MM.1S (cell line): Measurements from ENCODE around the gene CCDC30.

Experiments used
- DNase-seq: peaks from one replicate; pipeline ENCODE4 v3.0.0-alpha.2; 2015
- H2AFZ ChIP-seq: fragments of 300-600 bp; sonication (generic); 2 replicates; pipeline ENCODE4 v1.6.0; 2016; ENCODE audit warnings: antibody characterized with exemption, low read length
- H3F3A ChIP-seq: fragments of 300-600 bp; sonication (generic); 2 replicates; pipeline ENCODE4 v1.6.1; 2016; ENCODE audit warnings: mild to moderate bottlenecking, antibody characterized with exemption, low read length, moderate library complexity, mixed read lengths; ENCODE audit not compliant: insufficient read depth
- H3K27ac ChIP-seq: fragments of 300-600 bp; sonication (generic); 2 replicates; pipeline ENCODE4 v1.5.1; 2016; ENCODE audit warnings: mild to moderate bottlenecking, low read length
- H3K27me3 ChIP-seq: fragments of 300-600 bp; sonication (generic); replicated peaks from 2 replicates; pipeline ENCODE4 v1.6.0; 2016; ENCODE audit warnings: low read length; ENCODE audit not compliant: insufficient read depth
- H3K36me3 ChIP-seq: fragments of 300-600 bp; sonication (generic); replicated peaks from 2 replicates; pipeline ENCODE4 v1.6.1; 2016; ENCODE audit warnings: mild to moderate bottlenecking, low read length, mixed read lengths; ENCODE audit not compliant: insufficient read depth
- H3K4me1 ChIP-seq: fragments of 300-600 bp; sonication (generic); 2 replicates; pipeline ENCODE4 v1.6.1; 2016; ENCODE audit warnings: low read length, mixed read lengths
- H3K4me2 ChIP-seq: fragments of 300-600 bp; sonication (generic); 2 replicates; pipeline ENCODE4 v1.6.0; 2016; ENCODE audit warnings: low read depth, low read length
- H3K4me3 ChIP-seq: fragments of 300-600 bp; sonication (generic); 2 replicates; pipeline ENCODE4 v1.5.1; 2016; ENCODE audit warnings: low read length, mixed read lengths
- H3K79me2 ChIP-seq: fragments of 300-600 bp; sonication (generic); 2 replicates; pipeline ENCODE4 v1.6.1; 2016; ENCODE audit warnings: mixed run types, low read length, mixed read lengths
- H3K9ac ChIP-seq: fragments of 300-600 bp; sonication (generic); 2 replicates; pipeline ENCODE4 v1.6.1; 2016; ENCODE audit warnings: low read length, mixed read lengths
- H3K9me2 ChIP-seq: fragments of 300-600 bp; sonication (generic); replicated peaks from 2 replicates; pipeline ENCODE4 v1.6.1; 2016; ENCODE audit warnings: mild to moderate bottlenecking, low read length, mixed read lengths; ENCODE audit not compliant: insufficient read depth
- H3K9me3 ChIP-seq: fragments of 300-600 bp; sonication (generic); replicated peaks from 2 replicates; pipeline ENCODE4 v1.6.1; 2016; ENCODE audit warnings: mild to moderate bottlenecking, low read length, mixed read lengths; ENCODE audit not compliant: insufficient read depth
- H4K20me1 ChIP-seq: fragments of 300-600 bp; sonication (generic); 2 replicates; pipeline ENCODE4 v1.6.1; 2016; ENCODE audit warnings: mild to moderate bottlenecking, low read length, moderate library complexity, mixed read lengths; ENCODE audit not compliant: insufficient read depth
- CTCF ChIP-seq: fragments of 300-600 bp; sonication (generic); IDR thresholded peaks from 2 replicates; pipeline ENCODE4 v1.5.1; 2016; ENCODE audit warnings: antibody characterized with exemption, low read length, mixed read lengths
- EZH2 ChIP-seq: fragments of 300-600 bp; sonication (generic); optimal IDR thresholded peaks from 2 replicates; pipeline ENCODE3; 2017; ENCODE audit warnings: low read depth, mild to moderate bottlenecking, antibody characterized with exemption, low read length, mixed read lengths
- EZH2phosphoT487 ChIP-seq: fragments of 300-600 bp; sonication (generic); IDR thresholded peaks from 2 replicates; pipeline ENCODE4 v1.6.1; 2018; ENCODE audit warnings: antibody characterized with exemption, low read length

Gene CCDC30

GRCh38 chr1:42658877-42659337, 195.8 kb downstream of the CCDC30 start:
- no peaks in the 10 kb centered on the region for H3K27me3 ChIP-seq
- H4K20me1 ChIP-seq, result no peaks in the 10 kb centered on the region
- H3F3A ChIP-seq, result peaks cover 23% of the 10 kb centered on the region
- H3K9ac ChIP-seq, result peak overlapping the region; percentile 67
- H3K27ac ChIP-seq, result peak overlapping the region; percentile 75
- H3K79me2 ChIP-seq, result peaks cover 43% of the 10 kb centered on the region
- TF ChIP-seq EZH2 (no peak), EZH2phosphoT487 (no peak), CTCF (no peak)
- no peaks in the 10 kb centered on the region for H3K9me2 ChIP-seq
- DNase-seq, result no peak
- H2AFZ ChIP-seq, result peak overlapping the region; percentile 85
- no peaks in the 10 kb centered on the region; the same call in 1 of the 2 replicates for H3K36me3 ChIP-seq
- peak overlapping the region; percentile 99 for H3K4me3 ChIP-seq
- H3K4me2 ChIP-seq, result peak overlapping the region; percentile 86
- H3K4me1 ChIP-seq, result peaks cover 29% of the 10 kb centered on the region
- H3K9me3 ChIP-seq, result no peaks in the 10 kb centered on the region

- H2AFZ ChIP-seq, result no peak overlapping the region
- H3K36me3 ChIP-seq, result peaks cover 7% of the 10 kb centered on the region; the same call in 1 of the 2 replicates
- peak overlapping the region; percentile 14 for H3K4me3 ChIP-seq
- H3K4me1 ChIP-seq, result peaks cover 29% of the 10 kb centered on the region
- no peaks in the 10 kb centered on the region for H4K20me1 ChIP-seq
- peak overlapping the region; percentile 21; the same call in 1 of the 2 replicates for H3K9ac ChIP-seq
- no peaks in the 10 kb centered on the region for H3K27me3 ChIP-seq
- peaks cover 23% of the 10 kb centered on the region for H3F3A ChIP-seq
- DNase-seq, result peak; percentile 77
- H3K9me2 ChIP-seq, result no peaks in the 10 kb centered on the region
- peaks cover 43% of the 10 kb centered on the region for H3K79me2 ChIP-seq
- no peaks in the 10 kb centered on the region for H3K9me3 ChIP-seq
- H3K27ac ChIP-seq, result peak overlapping the region; percentile 52; the same call in 1 of the 2 replicates
- TF ChIP-seq EZH2phosphoT487, result no peak
- H3K4me2 ChIP-seq, result peak overlapping the region; percentile 66
Observed at GRCh38 chr1:42660907-42661500, 197.9 kb downstream of the CCDC30 start.

GRCh38 chr1:42669936-42670335, 206.8 kb downstream of the CCDC30 start:
- TF ChIP-seq EZH2 (no peak), EZH2phosphoT487 (no peak), CTCF (no peak)
- Histone ChIP-seq H3K9ac (no peak overlapping the region), H3F3A (no peaks in the 10 kb centered on the region), H3K36me3 (peaks cover 7% of the 10 kb centered on the region; the same call in 1 of the 2 replicates), H3K4me3 (no peak overlapping the region), H4K20me1 (no peaks in the 10 kb centered on the region), H3K27ac (no peak overlapping the region), H3K79me2 (no peaks in the 10 kb centered on the region), H3K27me3 (no peaks in the 10 kb centered on the region), H3K9me3 (no peaks in the 10 kb centered on the region), H2AFZ (no peak overlapping the region), H3K9me2 (no peaks in the 10 kb centered on the region), H3K4me1 (no peaks in the 10 kb centered on the region), H3K4me2 (no peak overlapping the region)
- DNase-seq, result no peak

- Histone ChIP-seq H3K4me2 (no peak overlapping the region), H3F3A (no peaks in the 10 kb centered on the region), H4K20me1 (no peaks in the 10 kb centered on the region), H3K4me3 (no peak overlapping the region), H3K9me2 (no peaks in the 10 kb centered on the region), H3K9ac (no peak overlapping the region), H3K9me3 (no peaks in the 10 kb centered on the region), H3K27me3 (no peaks in the 10 kb centered on the region), H3K4me1 (no peaks in the 10 kb centered on the region), H2AFZ (no peak overlapping the region), H3K36me3 (peaks cover 6% of the 10 kb centered on the region; the same call in 1 of the 2 replicates), H3K27ac (no peak overlapping the region), H3K79me2 (no peaks in the 10 kb centered on the region)
- no peak for DNase-seq
- no peak for TF ChIP-seq EZH2
- TF ChIP-seq CTCF, result no peak
- TF ChIP-seq EZH2phosphoT487, result no peak
Observed at GRCh38 chr1:42670425-42670824, 207.3 kb downstream of the CCDC30 start.
